HG02973 (cell line): ENCODE results near the gene LIPE.
"Not testable (repeated sequence)": the region's sequence is repeated elsewhere in the genome, so short reads cannot be mapped to it uniquely, and the experiment has no call there.

Experiments
- ATAC-seq: cut with Tn5 transposase; IDR thresholded peaks from one replicate; pipeline ENCODE4 v1.9.1; 2021; ENCODE audit warnings: moderate library complexity; ENCODE audit not compliant: unreplicated experiment

The LIPE gene

DNA sequence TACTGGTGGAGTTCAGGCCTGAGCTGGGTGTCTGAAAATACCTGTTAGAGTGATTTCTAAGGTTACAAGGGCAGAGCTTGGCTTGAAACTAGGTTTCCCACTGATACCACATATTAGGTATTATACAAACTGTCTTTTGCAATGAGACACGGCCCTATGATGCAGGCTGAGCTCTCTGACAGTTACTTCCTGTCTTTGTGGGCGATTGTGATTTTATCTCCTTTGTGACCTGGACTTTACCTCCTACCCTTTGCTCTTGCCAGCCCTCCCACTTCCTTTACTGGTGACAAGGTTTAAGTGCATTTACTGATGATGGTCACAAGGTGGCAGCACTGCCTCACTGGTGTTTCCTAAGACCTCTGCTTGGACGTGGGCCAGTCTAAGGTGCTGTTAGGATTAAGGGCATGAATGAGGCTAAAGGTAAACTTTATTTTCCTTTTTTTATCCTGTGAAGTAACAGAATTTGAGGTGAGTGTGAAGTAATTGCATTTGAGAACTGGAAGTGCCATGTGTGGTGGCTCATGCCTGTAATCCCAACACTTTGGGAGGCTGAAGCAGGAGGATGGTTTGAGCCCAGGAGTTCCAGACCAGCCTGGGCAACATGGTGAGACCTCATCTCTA is 23.2 kb upstream of the LIPE start:
- ATAC-seq, result no peak

DNA sequence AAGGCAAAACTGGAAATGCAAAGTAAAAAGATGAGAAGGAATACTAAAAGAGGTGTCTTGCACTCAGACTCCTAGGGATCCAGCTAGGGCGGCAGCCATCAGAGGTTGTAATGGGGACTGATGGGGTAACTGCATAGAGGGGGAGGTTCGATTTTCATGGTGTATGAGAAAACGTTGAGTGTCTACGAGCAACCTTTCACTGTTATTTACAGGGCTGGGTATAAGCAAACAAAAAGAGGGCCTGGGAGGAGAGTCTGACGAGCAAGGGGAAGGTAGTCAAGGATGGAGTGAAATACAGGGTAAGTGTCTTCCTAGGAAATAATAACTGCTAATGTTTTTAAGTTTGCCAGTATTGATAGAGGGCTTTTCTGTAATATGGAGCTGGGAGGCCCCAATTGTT is 21.1 kb upstream of the LIPE start:
- not testable (repeated sequence) for ATAC-seq

DNA sequence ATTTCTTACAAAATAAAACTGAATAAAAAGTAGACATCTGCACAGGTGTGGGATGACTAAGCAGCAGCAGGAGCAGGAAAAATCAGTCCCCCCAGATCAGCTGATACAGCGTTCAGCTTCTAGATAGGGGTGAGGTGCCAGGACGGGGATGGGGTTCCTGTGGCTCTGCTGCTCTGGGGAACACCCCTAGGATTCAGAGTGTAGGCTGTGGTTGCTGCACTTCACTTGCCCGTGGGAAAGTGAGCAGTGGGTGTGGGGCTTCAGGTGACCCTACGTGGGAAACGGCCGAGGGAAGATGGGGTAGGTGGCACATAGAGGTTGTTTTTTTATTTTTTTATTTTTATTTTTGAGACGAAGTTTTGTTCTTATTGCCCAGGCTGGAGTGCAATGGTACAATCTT is 18.8 kb upstream of the LIPE start:
- ATAC-seq, result no peak

DNA sequence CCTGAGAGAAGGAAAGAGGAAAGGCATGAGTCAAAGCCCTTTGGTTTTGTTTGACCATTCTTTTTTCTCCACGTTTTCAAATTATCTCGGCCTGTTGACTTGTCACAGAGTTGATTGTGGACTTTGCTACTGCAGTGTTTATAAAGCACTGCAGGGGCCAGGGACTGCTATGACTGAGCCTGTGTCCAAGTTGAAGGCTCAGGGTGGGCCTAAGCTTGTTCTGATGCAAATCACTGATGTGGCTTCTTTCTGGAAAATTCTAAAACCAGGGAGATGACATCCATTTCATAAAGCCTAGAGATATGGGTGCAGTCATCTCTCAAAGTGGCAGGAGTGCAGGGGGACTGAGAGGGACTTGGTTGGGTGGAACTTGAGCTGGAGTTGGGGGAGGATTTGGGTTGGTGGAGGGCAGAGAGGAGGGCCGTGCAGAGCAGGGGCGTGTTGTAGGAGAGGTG is 16.8 kb upstream of the LIPE start:
- ATAC-seq, result no peak

DNA sequence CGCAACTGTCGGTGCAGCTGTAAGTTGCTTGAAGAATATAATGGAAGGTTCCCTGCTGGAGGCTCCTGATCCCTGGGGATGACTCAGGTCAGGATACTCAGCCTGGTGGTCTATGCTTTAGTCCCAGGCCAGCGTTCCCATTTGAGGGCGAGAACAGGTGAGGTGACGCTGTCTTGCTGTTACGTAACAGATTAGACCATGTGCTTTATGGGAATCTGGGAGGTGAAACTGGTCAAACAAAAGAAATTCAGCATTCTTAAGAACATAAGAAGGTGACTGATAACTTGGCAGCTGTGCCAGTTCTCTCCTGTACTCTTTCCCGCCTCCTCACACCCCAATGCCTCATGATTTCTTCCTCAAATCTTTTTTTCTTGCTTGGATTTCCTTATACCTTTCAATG is 15.6 kb upstream of the LIPE start, which contains the start of gene CXCL17:
Gene CXCL17, minus strand, starts transcription at position 114 of the 400 bp plus-strand sequence. CDS start 114 bp downstream, outside the sequence.
- no peak for ATAC-seq

DNA sequence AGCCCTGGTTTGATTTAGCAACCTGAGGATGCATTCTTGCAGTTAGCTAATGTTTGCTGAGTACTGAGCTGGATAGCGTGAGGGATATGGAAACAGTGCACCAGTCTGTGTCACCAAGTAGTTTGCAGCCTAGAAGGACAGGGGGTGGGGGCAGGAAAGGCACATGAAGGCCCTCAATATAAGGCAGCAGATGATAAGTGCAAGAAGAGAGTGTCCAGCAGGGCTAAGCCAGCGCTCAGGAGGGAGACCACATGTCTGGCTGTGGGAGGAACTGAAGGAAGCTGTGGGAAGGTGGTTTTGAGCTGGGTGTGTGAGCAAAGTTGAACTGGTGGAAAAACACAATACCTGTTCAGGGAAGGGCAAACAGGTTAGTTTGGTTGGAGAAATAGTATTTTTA is 13.9 kb upstream of the LIPE start:
- no peak for ATAC-seq

DNA sequence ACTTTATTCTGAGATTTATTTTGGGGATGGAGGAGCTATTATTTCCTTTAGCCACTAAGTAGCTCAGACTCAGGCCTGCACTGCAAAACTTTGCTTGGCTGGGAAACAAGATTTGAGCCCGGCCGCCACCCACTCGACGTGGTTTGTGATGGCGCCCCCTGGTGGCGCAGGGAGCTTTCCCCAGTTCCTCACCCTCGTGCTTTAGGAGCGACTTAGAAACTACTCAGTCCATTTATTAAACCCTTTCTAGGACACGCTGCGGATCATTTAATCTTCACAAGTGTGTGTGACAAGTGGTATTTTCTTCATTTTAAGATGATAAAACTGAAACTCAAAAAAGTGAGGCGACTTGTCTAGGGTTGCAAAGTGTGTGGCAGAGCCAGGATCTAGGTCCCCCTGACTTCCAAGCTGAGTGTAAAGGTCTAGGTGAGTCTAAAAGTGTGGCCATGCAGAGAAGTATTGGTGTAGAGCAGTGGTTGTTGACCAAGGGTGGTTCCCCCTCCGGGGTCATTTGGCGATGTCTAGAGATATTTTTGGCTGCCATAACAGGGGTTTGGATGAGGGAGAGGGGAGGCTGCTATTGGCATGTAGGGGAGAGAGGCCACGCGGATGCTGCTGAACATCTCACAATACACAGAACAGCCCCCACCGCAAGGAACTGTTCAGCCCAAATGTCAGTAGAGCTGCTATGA is 13.3 kb upstream of the LIPE start:
- no peak for ATAC-seq

DNA sequence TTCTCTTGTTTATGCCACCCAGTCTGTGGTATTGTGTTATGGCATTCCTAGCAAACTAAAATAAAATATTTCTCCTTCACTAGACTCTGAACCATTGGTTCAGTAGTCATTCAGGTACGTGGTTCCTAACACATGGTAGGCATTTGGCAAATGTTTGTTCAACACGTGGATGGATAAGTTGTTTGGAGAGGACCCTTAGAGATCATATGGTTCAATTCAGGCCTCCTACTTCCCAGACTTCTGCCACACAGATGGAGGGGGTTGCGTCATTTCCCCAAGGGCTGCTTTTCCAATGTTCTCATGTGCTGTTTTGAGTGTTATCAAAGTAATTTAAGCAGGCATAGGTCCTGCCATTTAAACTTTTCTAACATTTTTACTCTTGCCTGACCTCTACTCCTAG is 8.8 kb upstream of the LIPE start:
- no peak for ATAC-seq

DNA sequence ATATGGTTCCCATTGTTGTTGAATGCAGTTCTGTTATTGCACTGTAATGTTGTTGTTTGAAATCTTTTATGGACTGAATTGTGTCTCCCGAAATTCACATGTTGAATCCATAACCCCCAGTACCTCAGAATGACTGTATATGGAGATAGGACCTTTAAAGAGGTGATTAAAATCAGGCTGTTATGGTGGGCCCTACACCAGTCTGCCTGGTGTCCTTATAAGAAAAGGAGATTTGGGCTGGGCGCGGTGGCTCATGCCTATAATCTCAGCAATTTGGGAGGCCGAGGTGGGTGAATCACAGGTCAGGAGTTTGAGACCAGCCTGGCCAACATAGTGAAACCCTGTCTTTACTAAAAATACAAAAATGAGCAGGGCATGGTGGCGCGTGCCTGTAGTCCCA is 8.1 kb upstream of the LIPE start:
- ATAC-seq, result no peak

DNA sequence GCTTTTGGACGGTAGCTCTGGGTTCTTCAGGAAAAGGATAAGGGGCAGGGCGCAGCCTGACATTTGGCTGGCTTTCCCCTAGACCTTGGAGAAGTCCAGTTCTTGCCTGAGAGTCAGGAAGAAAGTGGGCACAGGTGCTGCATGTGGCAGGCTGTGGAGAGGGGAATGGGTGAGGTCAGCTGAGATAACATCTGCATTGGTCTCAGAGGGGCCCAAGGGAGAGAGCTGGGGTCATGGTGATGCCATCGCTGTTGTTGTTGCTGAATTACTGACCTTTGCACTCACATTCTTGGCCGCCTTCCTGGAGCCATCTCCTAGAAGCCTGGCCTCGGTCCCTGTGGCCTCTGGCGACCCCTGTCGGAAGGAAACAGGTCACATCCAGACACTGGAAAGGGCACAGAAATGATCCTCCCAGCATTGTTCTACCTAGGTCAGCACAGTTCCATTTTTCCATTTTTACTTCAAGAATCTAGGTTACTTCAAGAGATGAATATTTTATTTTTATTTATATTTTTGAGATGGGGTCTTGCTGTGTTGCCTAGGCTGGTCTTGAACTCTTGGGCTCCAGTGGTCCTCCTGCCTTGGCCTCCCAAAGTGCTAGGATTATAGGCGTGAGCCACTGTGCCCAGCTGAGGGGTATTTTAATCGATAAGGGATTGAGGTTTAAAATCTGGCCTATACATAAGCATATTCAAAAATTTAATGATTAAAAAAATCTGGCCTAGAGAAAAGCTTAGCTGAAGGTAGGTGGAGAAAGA is 6.5 kb upstream of the LIPE start:
- no peak for ATAC-seq

DNA sequence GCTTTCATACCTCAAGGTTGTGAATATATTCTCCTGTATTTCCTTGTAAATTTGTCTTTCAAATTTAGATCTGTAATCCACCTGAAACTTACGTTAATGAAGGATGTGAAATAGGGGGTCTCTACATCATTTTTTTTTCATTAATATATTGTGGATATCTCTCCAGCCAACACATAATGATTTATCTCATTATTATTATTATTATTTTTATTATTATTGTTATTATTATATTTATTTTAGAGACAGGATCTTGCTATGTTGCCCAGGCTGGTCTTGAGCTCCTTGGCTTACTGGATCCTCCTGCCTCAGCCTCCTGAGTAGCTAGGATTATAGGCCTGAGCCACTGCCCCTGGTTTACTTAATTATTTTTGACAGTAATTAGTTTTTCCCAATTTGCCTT is 4.3 kb upstream of the LIPE start:
- no peak for ATAC-seq

DNA sequence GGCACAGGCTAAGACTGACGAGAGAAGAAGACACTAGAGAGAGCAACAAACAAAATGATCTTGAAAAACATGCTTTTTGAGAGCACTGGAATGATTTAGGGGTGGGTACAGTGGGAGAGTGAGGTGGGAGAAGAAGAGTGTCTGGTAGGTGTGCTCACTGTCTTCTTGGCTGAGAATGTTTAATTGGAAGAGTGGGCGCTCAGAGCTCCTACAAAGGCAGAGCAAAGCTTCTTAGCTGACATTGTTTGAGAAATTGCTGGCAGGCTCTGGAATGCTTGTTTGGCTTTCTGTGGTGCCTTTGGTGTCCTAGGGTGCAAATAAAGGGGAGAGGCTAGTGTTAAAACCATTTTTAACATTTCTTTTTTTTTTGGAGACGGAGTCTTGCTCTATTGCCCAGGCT is 1.5 kb upstream of the LIPE start:
- ATAC-seq, result no peak

DNA sequence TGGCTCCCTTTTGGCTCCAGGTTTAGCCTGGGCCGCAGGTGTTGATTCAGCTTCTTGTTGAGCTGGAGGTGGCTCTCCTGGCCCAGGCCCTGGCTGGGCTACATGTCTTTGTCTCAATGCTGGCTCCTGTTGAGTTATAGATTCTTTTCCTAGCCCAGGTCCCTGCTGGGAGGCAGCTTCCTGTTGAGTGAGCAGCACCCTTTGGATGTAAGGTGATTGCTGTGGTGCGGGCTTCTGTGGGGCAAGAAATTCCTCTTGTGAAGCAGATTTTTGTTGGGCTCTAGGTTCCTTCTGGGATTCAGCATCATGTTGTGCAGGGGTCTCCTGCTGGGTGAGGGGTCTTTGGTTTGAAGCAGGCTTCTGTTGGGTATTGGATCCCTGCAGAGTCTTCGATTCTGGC is 545 bp downstream of the LIPE start:
- no peak for ATAC-seq

DNA sequence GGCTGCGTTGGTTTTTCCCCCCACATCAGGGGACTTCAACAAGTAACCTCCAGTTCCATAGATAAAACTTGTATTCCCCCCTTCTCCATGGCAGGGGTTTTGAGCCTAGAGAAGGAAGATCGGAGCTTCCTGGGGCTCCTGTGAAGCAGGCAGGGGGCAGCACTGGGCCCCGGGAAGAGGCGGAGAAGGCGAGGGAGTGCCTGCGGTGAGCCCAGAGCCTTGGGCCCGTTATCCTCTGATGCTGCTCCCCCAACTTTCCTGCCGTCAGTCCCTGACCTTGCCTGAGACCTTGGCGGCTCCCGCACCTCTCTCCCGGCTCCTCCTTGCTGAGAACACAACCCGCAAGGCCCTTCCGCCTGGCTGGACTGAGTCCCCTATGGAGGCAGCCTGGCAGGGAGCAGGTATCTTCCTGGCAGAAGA is 2.5 kb downstream of the LIPE start:
- ATAC-seq, result no peak

DNA sequence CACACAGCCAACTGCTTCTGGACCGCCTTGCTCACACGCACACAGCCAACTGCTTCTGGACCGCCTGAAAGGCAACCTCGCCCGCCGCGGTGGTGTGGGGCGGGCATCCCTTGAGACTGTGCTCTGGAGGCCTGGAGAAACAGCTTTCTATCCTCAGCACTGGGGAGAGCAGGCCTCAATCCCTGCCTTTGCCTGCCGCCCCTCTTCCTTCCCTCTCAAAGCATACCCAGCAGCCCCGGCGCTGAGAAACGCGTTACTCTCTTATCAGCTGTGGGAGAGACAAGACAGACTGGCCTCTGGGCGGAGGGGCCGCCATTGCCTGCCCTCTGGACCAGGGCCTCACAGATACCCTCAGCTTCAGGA is 2.9 kb downstream of the LIPE start:
- no peak for ATAC-seq

DNA sequence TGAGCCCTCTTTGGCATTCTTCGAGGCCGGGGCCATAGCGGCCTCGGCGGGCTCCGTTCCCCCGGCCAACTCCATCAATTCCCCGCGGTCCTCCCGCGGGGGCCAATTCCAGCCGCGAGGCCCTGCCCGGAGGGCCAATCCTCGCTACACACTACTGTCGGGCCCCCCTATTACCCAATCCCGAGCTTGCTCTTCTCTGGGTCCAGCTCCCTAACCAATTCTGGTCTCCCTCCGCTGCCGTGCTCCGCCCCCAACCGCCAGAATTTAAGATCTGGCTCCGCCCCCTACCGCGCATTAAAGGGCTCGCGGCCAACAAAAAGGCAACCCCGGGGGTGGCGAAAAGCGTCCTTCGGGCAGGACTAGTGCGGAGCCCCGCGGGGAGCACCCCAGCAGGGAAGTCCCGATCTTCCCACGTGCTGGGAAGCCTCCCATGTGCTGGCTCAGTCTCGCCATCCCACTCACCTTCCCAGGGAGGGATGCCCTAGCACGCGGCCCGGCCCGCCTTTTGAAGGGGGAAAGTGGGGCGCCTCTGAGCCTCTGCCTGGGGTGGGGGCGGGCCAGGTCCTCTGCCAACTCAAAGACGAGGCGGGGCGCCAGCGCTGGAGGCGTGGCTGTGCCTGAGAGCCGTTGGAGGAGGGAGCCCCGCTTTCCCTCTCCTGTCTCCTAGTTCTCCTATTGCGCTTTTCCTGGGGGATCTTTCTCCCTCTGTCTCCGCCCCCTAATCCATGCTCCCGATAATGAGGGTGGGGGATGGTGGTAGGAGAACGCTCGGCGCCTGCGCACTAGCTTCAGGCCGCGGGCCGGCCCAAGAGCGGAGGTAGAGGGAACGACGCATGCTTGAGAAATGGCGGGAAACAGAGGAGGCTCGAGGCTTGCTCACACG is 3.5 kb downstream of the LIPE start:
- peak; percentile 78 for ATAC-seq

DNA sequence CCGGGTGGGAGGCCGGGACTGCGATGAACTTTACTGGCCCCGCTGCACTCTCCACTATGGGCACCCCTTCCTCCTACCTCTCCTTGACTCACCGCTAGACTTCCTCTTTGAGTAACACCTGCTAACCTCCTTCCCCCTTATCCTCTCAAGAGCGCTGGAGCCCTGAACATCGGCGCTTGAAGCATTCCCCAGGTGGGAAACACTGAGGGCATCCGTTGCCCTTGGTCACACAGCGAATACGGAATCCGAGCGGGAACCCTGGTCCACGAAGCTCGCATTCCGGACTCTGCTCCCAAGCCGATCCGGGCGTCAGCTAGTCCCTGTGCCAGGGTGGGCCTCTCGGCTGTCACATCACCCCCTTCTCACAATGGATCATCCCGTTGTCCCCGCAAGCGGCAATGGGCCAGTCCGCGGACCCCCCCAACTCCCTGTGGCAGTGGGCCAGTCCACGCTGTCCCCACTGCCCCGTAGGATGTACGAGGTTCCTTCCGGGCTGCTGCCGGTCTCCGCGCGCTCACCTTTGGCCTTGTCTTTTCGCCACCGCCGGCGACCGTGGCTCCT is 4.2 kb downstream of the LIPE start:
- ATAC-seq, result peak; percentile 26

DNA sequence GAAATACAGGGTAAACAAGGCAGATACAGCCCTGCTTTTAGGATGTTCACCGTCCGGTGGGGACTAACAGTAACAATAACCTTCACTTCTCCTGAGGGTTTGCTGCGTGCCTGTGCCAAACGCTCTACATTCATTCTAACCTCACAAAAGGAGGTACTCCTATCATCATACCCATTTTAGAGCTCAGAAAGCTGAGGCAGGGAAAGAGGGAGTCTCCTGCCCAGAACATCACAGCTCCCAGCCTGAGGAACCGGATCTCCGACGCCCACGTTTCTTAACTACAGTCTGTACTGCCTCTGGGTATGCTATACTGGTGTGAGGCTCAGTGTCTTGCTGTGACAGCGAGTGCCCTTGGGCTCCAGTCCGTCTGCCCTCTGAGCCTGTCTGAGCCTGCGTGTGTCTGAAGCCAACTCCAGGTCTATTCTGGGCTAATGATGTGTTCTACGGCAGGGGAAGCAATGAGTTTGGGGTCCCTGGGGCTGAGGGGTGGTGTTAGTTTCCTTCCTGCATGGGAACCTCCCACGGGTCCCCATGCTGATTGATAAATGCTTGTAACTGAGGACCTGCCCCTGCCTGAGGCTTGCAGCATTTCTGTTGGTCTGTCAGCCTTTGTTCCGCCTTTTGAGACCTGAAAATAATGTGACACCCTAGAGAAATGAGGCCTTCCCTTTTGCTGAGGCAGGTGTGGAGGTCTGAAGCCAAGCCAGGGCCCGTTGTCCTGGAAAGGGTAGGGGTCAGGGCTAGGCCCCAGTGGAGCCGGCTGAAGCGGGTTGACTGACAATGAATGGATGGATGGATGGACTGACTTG is 4.9 kb downstream of the LIPE start:
- ATAC-seq, result no peak

DNA sequence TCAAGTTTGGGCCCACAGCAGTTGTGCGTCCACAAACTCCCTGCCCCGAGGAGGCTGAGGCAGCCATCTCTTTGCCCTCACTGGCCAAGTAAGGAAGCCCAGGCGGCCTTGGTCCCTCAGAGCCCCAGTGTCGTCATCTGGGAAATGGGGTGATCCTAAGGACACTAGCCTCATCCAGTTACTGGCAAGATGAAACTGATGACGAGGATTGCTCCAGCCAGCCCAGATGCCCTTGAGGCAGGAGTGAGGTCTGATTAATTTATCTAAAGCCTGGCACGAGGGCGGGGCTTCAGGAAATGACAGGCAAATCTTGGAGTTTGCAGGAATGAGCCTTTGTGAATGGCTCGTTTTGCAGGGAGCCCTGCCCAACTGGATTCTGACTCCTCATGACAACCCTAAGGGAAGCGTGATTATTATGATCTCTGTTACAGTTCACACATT is 5.6 kb downstream of the LIPE start:
- no peak for ATAC-seq

DNA sequence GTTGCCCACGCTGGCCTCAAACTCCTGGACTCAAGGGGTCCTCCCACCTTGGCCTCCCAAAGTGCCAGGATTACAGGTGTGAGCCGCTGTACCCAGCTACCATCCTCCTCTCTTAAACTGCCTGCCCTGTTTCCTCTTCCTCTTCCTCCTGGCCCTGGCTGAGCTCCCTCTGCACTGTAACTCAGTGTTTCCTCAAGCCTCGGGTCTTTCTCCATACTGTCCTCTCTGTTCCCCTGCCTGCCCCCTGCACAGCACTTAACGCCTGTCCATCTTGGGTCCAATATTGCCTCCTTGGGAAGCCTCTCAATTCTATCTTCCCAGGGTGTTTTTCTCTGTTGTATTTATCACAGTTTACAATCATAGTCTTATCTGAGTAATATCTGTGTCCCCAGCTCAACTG is 6.1 kb downstream of the LIPE start:
- no peak for ATAC-seq
